ENCODE results near the gene GLDN.

DNA sequence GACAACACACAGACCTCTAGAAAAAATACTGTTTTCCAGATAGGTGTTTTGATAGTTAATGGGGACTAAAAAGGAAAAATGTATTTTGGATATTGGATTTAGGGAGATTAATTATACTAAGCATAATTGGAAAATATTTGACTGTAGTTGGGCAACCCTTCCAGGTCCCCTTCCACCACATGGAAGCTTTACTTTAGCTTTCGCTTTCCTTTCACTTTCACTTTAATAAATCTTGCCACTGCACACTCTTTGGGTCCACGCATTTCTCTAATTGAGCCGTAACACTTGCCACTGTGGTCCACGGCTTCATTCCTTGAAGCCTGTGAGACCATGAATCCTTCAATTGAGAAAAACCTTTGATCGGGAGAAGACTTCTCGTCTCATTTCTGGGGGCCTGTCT is 15.5 kb downstream of the GLDN start:
- TF ChIP-seq, protein P1, sequence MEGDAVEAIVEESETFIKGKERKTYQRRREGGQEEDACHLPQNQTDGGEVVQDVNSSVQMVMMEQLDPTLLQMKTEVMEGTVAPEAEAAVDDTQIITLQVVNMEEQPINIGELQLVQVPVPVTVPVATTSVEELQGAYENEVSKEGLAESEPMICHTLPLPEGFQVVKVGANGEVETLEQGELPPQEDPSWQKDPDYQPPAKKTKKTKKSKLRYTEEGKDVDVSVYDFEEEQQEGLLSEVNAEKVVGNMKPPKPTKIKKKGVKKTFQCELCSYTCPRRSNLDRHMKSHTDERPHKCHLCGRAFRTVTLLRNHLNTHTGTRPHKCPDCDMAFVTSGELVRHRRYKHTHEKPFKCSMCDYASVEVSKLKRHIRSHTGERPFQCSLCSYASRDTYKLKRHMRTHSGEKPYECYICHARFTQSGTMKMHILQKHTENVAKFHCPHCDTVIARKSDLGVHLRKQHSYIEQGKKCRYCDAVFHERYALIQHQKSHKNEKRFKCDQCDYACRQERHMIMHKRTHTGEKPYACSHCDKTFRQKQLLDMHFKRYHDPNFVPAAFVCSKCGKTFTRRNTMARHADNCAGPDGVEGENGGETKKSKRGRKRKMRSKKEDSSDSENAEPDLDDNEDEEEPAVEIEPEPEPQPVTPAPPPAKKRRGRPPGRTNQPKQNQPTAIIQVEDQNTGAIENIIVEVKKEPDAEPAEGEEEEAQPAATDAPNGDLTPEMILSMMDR (IDR thresholded peaks at IDR 0.05): no peak
- no peak for TF ChIP-seq POLR2A (IDR thresholded peaks at IDR 0.05)

Data from vagina (tissue), 2 donors.